Gastroesophageal sphincter (tissue), 4 donors: ENCODE measurements around the gene SLC24A3. TPM values are rescaled to one million over a fixed set of nuclear protein-coding genes. Genes with fewer than 3 reads are reported as not detected.

Experiments
- ATAC-seq: fragments of 150-250 bp; one replicate; pipeline ENCODE4 v1.9.1; 2016; ENCODE audit warnings: mild to moderate bottlenecking, moderate library complexity
- H3K27ac ChIP-seq, 4 donors: fragments of 200-600 bp; sonication (generic) in 3 of 4; 1 replicate in 3 of 4; 2 replicates in 1 of 4; pipeline ENCODE4 v1.5.1; 2016 to 2019
- H3K27me3 ChIP-seq: fragments of 200-600 bp; sonication (generic); one replicate; pipeline ENCODE4 v1.5.1; 2019
- H3K36me3 ChIP-seq, 2 donors: fragments of 200-600 bp; sonication (generic); one replicate each; pipeline ENCODE4 v1.5.1; 2019; ENCODE audit warnings: control low read depth in 1 of 2
- H3K4me1 ChIP-seq, 3 donors: fragments of 200-600 bp; sonication (generic); 1 replicate in 2 of 3; 2 replicates in 1 of 3; pipeline ENCODE4 v1.5.1; 2016 to 2019; ENCODE audit warnings: control low read depth in 2 of 3
- H3K4me3 ChIP-seq, 2 donors: fragments of 200-600 bp; sonication (generic); one replicate each; pipeline ENCODE4 v1.5.1; 2019; ENCODE audit warnings: mild to moderate bottlenecking in 1 of 2, moderate library complexity in 1 of 2
- H3K9me3 ChIP-seq, 3 donors: fragments of 200-600 bp; sonication (generic); one replicate each; pipeline ENCODE4 v1.5.1; 2017 to 2019; ENCODE audit warnings: control low read depth in 2 of 3
- EP300 ChIP-seq: sonication (generic); formaldehyde crosslinking; IDR thresholded peaks from one replicate; pipeline ENCODE4 v1.6.1; 2017; ENCODE audit warnings: antibody characterized with exemption, mild to moderate bottlenecking
- POLR2A ChIP-seq, 2 donors: fragments of 450-650 bp; IDR thresholded peaks; one replicate each; pipeline ENCODE4 v1.6.1; 2017; ENCODE audit warnings: antibody characterized with exemption in 2 of 2, mild to moderate bottlenecking in 2 of 2, moderate library complexity in 1 of 2
- POLR2AphosphoS5 ChIP-seq: sonication (generic); formaldehyde crosslinking; IDR thresholded peaks from one replicate; pipeline ENCODE4 v1.6.1; 2017; ENCODE audit warnings: antibody characterized with exemption
- WGBS, 2 donors: methylation state at CpG; one replicate each; pipeline ENCODE4 v1.1.5; 2018; ENCODE audit warnings: low coverage in 1 of 2; 5-methylcytosine and 5-hydroxymethylcytosine counted together
- total RNA-seq, 4 donors: library from RNA; depleted of rRNA; stranded (reverse); fragments of >200 nt; gene quantifications; one replicate each; pipeline ENCODE4 v1.1.0, GENCODE V29; 2016
- TF ChIP-seq, protein P1 (sequence below), 4 experiments: fragments of 200-600 bp in 2 of 4; fragments of 450-650 bp in 2 of 4; sonication (generic) in 1 of 4; IDR thresholded peaks; one replicate each; pipeline ENCODE4 v1.5.1; 2017 to 2019; ENCODE audit warnings: antibody characterized with exemption in 4 of 4, mild to moderate bottlenecking in 2 of 4, moderate library complexity in 2 of 4

Gene SLC24A3
- total RNA-seq, 4 donors from 2014 or later = 2.7 to 13.5 (median 5.5) TPM

DNA sequence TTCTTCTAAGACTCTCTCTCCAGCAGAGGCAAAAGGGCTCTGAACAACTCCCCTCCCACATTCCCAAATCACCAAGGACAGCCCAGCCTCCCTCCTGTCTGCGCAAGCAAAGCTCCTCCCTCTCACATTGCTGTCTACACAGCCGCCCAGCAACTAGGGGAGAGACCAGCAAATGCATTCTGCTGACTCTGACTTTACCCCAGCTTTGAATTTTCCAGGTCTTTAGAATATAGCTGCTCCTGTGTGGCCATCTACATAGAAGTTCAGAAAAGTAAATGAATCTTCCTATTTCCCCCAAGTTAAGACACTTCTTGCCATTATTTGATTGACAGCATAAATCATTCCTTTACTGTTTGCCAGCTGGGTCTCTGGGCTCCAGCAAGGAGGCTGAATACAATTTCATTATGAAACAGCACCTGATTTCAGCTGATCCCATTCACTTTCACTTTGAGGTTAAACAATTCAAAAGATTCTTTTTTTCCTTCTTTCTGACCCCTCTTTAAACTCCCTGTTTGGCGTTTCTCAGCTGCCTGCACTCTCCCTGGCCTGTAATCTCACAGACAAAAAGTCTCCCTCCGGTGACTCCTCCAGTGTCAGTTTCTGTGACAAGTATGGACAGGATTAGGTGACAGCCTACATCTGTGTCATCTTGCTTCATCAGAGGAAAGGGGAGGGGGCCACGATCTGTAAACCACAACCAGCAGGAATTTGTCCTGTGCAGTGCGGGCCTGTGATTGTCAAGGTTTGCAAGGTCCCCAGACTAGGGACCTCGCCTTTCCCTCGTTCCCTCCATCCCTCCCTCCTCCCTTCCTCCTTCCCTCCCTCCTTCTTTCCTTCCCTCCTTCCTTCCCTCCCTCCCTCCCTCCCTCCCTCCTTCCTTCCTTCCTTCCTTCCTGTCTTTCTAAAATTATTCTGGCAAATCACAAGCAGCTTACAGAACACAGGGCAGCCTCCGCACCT lies 340.1 kb downstream of the SLC24A3 start:
- WGBS, 2 donors = 44 to 52% methylated on average over 6 to 9 of the region's 9 CpGs
- Histone ChIP-seq H3K4me3 (no peak overlapping the region), H3K27me3 (no peaks in the 10 kb centered on the region), H3K27ac (peak overlapping the region in 3 of 4 donors; percentile 30 to 48 (median 46)), H3K9me3 (no peaks in the 10 kb centered on the region), H3K4me1 (peaks cover 0 to 17% (median 0%) of the 10 kb centered on the region in 3 donors), H3K36me3 (no peaks in the 10 kb centered on the region)
- TF ChIP-seq POLR2A (IDR thresholded peaks at IDR 0.05) (no peak), POLR2AphosphoS5 (no peak)
- TF ChIP-seq, protein P1, sequence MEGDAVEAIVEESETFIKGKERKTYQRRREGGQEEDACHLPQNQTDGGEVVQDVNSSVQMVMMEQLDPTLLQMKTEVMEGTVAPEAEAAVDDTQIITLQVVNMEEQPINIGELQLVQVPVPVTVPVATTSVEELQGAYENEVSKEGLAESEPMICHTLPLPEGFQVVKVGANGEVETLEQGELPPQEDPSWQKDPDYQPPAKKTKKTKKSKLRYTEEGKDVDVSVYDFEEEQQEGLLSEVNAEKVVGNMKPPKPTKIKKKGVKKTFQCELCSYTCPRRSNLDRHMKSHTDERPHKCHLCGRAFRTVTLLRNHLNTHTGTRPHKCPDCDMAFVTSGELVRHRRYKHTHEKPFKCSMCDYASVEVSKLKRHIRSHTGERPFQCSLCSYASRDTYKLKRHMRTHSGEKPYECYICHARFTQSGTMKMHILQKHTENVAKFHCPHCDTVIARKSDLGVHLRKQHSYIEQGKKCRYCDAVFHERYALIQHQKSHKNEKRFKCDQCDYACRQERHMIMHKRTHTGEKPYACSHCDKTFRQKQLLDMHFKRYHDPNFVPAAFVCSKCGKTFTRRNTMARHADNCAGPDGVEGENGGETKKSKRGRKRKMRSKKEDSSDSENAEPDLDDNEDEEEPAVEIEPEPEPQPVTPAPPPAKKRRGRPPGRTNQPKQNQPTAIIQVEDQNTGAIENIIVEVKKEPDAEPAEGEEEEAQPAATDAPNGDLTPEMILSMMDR (IDR thresholded peaks at IDR 0.05) = peak in 1 of 4 experiments; percentile 2
- ATAC-seq = peak; percentile 89

DNA sequence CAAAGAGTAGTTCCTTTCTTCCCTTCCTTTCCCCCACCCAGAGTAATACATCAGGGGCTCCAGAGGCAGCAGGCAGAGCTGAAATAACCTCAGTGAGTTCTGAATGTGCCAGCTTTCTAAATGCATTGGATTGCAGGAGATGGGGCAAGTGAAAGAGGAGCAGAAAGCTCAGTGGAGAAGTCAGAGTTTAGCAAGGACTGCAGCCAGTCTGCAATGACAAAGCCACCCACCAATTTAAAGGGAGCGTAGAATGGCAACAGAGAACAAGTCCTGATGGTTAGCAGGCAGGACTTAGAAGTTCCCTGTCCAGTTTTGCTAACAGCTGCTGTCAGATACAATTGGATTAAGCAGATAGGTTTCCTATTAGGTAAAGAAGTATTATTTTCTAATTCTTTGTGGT lies 342.2 kb downstream of the SLC24A3 start:
- peaks cover 0 to 17% (median 0%) of the 10 kb centered on the region in 3 donors for H3K4me1 ChIP-seq
- no peaks in the 10 kb centered on the region for H3K27me3 ChIP-seq
- no peak for ATAC-seq
- no peak overlapping the region for H3K27ac ChIP-seq
- no peaks in the 10 kb centered on the region for H3K9me3 ChIP-seq
- no peak for TF ChIP-seq EP300
- H3K4me3 ChIP-seq = no peak overlapping the region
- 78 to 100% methylated on average over 1 of the region's 1 CpG for WGBS, 2 donors
- no peaks in the 10 kb centered on the region for H3K36me3 ChIP-seq

DNA sequence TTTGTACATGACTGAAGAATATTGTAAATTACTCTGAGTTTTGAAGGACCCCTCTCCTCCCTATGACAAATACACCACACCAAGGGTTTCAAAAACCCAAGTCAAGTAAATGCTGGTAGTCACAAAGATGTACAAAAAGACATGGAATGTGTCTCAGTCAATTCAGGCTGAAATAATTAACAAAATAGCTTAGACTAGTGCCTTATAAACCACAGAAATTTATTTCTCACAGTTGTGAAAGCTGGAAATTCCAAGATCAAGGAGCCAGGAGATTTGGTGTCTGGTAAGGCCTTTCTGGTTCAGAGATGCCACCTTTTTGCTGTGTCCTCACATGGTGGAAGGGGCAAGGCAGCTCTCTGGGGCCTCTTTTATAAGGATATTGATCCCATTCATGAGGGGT lies 343.3 kb downstream of the SLC24A3 start:
- no peak for ATAC-seq
- no peaks in the 10 kb centered on the region for H3K27me3 ChIP-seq
- no peak overlapping the region for H3K4me3 ChIP-seq
- H3K36me3 ChIP-seq = no peaks in the 10 kb centered on the region
- TF ChIP-seq POLR2AphosphoS5 (no peak), EP300 (no peak), POLR2A (IDR thresholded peaks at IDR 0.05) (no peak)
- TF ChIP-seq, protein P1 (IDR thresholded peaks at IDR 0.05) = no peak
- no peak overlapping the region for H3K27ac ChIP-seq
- peaks cover 0 to 17% (median 0%) of the 10 kb centered on the region in 3 donors for H3K4me1 ChIP-seq
- no peaks in the 10 kb centered on the region for H3K9me3 ChIP-seq

DNA sequence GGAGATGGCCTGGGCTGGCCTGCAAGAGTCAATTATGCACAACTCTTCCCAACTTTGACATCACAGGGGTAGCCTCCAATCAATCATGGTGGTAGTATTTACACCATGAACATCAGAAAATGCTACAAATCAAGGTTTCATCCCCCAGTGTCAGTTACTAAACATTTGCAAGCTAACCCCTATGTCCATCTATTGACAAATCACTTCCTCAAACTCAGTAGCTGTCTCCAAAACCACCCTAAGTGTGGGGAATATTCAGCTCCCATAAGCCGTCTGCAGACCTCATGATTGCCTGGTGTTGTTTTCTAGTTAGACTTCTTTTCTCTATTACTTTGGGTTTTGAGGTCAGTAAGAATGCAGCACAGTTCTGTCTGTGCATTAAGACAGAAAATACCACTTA lies 344.8 kb downstream of the SLC24A3 start:
- Histone ChIP-seq H3K4me3 (no peak overlapping the region), H3K27me3 (no peaks in the 10 kb centered on the region), H3K9me3 (no peaks in the 10 kb centered on the region), H3K36me3 (no peaks in the 10 kb centered on the region), H3K4me1 (peaks cover 0 to 16% (median 0%) of the 10 kb centered on the region in 3 donors), H3K27ac (no peak overlapping the region)
- 67 to 100% methylated on average over 1 of the region's 1 CpG for WGBS, 2 donors
- ATAC-seq = no peak
- no peak for TF ChIP-seq POLR2A (IDR thresholded peaks at IDR 0.05)
- no peak for TF ChIP-seq EP300
- TF ChIP-seq, protein P1 (IDR thresholded peaks at IDR 0.05) = no peak
- TF ChIP-seq POLR2AphosphoS5 = no peak

DNA sequence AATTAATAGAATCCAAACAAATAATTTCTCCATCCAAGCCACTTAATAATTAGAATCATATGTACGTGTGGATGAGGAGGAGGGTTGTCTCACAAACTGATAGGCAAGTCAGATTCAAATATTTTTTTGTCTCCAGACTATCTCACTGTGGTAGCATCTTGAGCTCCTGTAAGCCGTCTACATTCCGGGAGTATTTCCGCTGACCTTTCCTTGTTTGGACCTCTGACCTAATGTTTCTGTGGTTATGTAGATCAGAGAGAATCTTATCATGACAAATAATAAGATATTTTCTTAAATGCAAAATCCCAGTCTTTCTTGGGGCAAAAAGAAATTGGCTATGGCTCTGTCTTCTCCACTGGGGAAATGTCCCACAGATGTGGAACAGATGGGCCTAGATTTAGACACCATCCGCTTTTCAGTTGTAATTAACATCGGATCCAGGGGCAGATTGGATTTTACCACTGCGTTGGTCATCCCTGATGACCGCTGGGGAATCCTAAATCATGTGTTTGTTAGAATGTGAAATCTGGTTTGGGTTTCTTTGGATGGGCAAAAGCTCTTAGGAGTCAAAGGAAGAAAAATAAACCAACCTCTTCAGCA lies 348.5 kb downstream of the SLC24A3 start:
- Histone ChIP-seq H3K9me3 (no peaks in the 10 kb centered on the region), H3K27ac (no peak overlapping the region), H3K27me3 (no peaks in the 10 kb centered on the region), H3K4me3 (no peak overlapping the region), H3K36me3 (no peaks in the 10 kb centered on the region), H3K4me1 (peaks cover 0 to 30% (median 0%) of the 10 kb centered on the region in 3 donors)
- TF ChIP-seq, protein P1 (IDR thresholded peaks at IDR 0.05) = no peak
- TF ChIP-seq POLR2A (IDR thresholded peaks at IDR 0.05) (no peak), EP300 (no peak), POLR2AphosphoS5 (no peak)
- ATAC-seq = no peak
- WGBS, 2 donors = 72 to 74% methylated on average over 8 of the region's 8 CpGs
